Measurements from ENCODE around the gene TFDP2.

DNA sequence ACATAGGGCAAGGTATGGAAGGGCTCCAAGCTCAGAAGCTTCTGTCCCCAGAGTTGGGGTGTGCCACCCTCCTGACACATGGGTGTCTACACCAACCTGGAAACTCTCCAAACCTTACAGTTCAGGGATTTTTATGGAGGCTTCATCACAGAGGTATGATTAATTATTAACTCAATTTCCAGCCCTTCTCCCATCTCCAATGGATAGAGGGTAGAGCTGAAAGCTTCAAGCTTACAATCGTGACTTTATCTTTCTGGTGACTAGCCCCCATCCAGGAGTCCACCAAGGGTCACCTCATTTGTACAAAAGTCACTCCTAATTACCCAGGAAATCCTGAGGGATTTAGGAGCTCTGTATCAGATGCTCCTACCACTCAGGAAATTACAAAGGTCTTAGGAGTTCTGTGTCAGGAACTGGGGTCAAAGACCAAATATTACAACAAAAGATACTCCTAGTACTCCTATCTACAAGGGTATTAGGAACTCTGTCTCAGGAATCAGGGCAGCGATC lies 62.7 kb downstream of the TFDP2 start:
- TF ChIP-seq, protein P1, sequence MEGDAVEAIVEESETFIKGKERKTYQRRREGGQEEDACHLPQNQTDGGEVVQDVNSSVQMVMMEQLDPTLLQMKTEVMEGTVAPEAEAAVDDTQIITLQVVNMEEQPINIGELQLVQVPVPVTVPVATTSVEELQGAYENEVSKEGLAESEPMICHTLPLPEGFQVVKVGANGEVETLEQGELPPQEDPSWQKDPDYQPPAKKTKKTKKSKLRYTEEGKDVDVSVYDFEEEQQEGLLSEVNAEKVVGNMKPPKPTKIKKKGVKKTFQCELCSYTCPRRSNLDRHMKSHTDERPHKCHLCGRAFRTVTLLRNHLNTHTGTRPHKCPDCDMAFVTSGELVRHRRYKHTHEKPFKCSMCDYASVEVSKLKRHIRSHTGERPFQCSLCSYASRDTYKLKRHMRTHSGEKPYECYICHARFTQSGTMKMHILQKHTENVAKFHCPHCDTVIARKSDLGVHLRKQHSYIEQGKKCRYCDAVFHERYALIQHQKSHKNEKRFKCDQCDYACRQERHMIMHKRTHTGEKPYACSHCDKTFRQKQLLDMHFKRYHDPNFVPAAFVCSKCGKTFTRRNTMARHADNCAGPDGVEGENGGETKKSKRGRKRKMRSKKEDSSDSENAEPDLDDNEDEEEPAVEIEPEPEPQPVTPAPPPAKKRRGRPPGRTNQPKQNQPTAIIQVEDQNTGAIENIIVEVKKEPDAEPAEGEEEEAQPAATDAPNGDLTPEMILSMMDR (IDR thresholded peaks at IDR 0.05): no peak
- no peak for TF ChIP-seq POLR2A (IDR thresholded peaks at IDR 0.05)
